ENCODE results near the gene RAB36. TPM values are rescaled to one million over a fixed set of nuclear protein-coding genes. Genes with fewer than 3 reads are reported as not detected.

Gene RAB36
- total and polyA plus RNA-seq, 4 donors = 0.22 to 0.56 (median 0.37) TPM

DNA sequence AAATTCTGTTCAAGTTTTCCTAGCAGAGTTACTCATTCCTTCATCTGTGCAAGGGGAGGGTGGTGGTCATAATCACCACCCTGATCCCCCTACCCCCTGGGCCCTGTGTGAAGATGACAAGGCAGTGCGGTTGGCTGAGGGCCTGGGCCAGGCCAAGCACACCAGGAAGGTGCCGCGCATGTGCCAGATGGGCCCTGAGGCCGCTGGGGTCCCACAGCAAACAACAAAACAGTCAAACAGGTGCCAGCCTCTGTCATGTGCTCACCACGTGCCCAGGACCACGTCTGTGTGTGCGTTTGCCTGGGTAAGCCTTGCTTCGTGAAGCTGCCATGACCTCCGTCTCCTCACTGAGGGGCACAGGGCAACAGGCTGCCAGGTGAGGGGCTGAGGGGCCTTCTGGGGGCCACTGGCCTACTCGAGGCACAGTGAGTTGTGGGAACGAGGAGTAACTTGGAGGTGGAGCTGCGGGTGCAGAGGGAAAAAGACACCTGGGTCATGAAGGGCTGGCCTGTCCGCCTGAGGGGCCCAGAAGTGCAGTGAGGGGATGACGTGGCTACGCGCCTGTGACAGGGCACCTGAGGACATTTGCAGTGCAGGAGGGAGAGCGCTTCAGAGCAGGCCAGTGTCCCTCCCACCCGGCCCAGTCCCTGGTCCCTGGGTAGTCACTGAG, 29.3 kb upstream of the RAB36 start:
- Histone ChIP-seq H3K27ac (ENCODE audit: low read depth in 1 of 2, low read length in 2 of 2) (no peak overlapping the region), H3K36me3 (ENCODE audit: control insufficient read depth in 4 of 4, insufficient read depth in 3 of 4, low read depth in 1 of 4, low read length in 3 of 4) (no peaks in the 10 kb centered on the region), H3K4me1 (ENCODE audit: control insufficient read depth in 4 of 4, insufficient read depth in 4 of 4, low read length in 3 of 4) (peaks cover 0 to 4% (median 0%) of the 10 kb centered on the region in 4 donors), H3K9me3 (ENCODE audit: control insufficient read depth in 4 of 4, low read length in 3 of 4) (no peaks in the 10 kb centered on the region), H3K4me3 (ENCODE audit: low read depth in 1 of 3, low read length in 3 of 3) (no peak overlapping the region), H3K27me3 (ENCODE audit: control insufficient read depth in 4 of 4, insufficient read depth in 4 of 4, low read length in 3 of 4) (no peaks in the 10 kb centered on the region), H3K9ac (ENCODE audit: low read depth in 1 of 2, low read length in 2 of 2) (no peak overlapping the region)
- WGBS = 92% methylated on average over 18 of the region's 18 CpGs
- TF ChIP-seq, protein P1, sequence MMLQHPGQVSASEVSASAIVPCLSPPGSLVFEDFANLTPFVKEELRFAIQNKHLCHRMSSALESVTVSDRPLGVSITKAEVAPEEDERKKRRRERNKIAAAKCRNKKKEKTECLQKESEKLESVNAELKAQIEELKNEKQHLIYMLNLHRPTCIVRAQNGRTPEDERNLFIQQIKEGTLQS (IDR thresholded peaks at IDR 0.05) = no peak
- TF ChIP-seq, protein P2, sequence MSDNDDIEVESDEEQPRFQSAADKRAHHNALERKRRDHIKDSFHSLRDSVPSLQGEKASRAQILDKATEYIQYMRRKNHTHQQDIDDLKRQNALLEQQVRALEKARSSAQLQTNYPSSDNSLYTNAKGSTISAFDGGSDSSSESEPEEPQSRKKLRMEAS (IDR thresholded peaks at IDR 0.05) = no peak
- no peak for TF ChIP-seq SP1 (IDR thresholded peaks at IDR 0.05)
- TF ChIP-seq JUND (IDR thresholded peaks at IDR 0.05) = no peak
- no peak for TF ChIP-seq YY1 (IDR thresholded peaks at IDR 0.05)
- no peak for TF ChIP-seq HNF4A (conservative IDR thresholded peaks at IDR 0.05)
- TF ChIP-seq, protein P3, sequence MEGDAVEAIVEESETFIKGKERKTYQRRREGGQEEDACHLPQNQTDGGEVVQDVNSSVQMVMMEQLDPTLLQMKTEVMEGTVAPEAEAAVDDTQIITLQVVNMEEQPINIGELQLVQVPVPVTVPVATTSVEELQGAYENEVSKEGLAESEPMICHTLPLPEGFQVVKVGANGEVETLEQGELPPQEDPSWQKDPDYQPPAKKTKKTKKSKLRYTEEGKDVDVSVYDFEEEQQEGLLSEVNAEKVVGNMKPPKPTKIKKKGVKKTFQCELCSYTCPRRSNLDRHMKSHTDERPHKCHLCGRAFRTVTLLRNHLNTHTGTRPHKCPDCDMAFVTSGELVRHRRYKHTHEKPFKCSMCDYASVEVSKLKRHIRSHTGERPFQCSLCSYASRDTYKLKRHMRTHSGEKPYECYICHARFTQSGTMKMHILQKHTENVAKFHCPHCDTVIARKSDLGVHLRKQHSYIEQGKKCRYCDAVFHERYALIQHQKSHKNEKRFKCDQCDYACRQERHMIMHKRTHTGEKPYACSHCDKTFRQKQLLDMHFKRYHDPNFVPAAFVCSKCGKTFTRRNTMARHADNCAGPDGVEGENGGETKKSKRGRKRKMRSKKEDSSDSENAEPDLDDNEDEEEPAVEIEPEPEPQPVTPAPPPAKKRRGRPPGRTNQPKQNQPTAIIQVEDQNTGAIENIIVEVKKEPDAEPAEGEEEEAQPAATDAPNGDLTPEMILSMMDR (IDR thresholded peaks at IDR 0.05; ENCODE audit: low read depth, low read length, missing input control) = no peak
- no peak for TF ChIP-seq TAF1 (conservative IDR thresholded peaks at IDR 0.05)
- no peak for TF ChIP-seq HNF4G (IDR thresholded peaks at IDR 0.05)
- no peak for TF ChIP-seq FOXA2 (IDR thresholded peaks at IDR 0.05)
- TF ChIP-seq RAD21 (IDR thresholded peaks at IDR 0.05) = no peak
- TF ChIP-seq, protein P4, sequence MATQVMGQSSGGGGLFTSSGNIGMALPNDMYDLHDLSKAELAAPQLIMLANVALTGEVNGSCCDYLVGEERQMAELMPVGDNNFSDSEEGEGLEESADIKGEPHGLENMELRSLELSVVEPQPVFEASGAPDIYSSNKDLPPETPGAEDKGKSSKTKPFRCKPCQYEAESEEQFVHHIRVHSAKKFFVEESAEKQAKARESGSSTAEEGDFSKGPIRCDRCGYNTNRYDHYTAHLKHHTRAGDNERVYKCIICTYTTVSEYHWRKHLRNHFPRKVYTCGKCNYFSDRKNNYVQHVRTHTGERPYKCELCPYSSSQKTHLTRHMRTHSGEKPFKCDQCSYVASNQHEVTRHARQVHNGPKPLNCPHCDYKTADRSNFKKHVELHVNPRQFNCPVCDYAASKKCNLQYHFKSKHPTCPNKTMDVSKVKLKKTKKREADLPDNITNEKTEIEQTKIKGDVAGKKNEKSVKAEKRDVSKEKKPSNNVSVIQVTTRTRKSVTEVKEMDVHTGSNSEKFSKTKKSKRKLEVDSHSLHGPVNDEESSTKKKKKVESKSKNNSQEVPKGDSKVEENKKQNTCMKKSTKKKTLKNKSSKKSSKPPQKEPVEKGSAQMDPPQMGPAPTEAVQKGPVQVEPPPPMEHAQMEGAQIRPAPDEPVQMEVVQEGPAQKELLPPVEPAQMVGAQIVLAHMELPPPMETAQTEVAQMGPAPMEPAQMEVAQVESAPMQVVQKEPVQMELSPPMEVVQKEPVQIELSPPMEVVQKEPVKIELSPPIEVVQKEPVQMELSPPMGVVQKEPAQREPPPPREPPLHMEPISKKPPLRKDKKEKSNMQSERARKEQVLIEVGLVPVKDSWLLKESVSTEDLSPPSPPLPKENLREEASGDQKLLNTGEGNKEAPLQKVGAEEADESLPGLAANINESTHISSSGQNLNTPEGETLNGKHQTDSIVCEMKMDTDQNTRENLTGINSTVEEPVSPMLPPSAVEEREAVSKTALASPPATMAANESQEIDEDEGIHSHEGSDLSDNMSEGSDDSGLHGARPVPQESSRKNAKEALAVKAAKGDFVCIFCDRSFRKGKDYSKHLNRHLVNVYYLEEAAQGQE (IDR thresholded peaks at IDR 0.05) = no peak
- no peak for TF ChIP-seq GABPA (IDR thresholded peaks at IDR 0.05 in 1 of 2, conservative IDR thresholded peaks at IDR 0.05 in 1 of 2)
- no peak for TF ChIP-seq FOXA1 (IDR thresholded peaks at IDR 0.05)
- TF ChIP-seq RXRA (IDR thresholded peaks at IDR 0.05) = no peak
- TF ChIP-seq NR2F2 (IDR thresholded peaks at IDR 0.05) = no peak
- TF ChIP-seq, protein P5, sequence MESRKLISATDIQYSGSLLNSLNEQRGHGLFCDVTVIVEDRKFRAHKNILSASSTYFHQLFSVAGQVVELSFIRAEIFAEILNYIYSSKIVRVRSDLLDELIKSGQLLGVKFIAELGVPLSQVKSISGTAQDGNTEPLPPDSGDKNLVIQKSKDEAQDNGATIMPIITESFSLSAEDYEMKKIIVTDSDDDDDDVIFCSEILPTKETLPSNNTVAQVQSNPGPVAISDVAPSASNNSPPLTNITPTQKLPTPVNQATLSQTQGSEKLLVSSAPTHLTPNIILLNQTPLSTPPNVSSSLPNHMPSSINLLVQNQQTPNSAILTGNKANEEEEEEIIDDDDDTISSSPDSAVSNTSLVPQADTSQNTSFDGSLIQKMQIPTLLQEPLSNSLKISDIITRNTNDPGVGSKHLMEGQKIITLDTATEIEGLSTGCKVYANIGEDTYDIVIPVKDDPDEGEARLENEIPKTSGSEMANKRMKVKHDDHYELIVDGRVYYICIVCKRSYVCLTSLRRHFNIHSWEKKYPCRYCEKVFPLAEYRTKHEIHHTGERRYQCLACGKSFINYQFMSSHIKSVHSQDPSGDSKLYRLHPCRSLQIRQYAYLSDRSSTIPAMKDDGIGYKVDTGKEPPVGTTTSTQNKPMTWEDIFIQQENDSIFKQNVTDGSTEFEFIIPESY (IDR thresholded peaks at IDR 0.05) = no peak
- TF ChIP-seq EGR1 (IDR thresholded peaks at IDR 0.05; ENCODE audit: low read depth in 2 of 2) = no peak
- DNase-seq (ENCODE audit: low spot score) = no peak

Data from liver (tissue), 9 donors.